ENCODE data around the gene ZRSR2. TPM values are rescaled to one million over a fixed set of nuclear protein-coding genes. Genes with fewer than 3 reads are reported as not detected.

The ZRSR2 gene
- total RNA-seq, 1 donor from 2014 or later = 8.5 TPM

GRCh38 chrX:15804563-15804962 lies 14.3 kb downstream of the ZRSR2 start:
- TF ChIP-seq, protein P1, sequence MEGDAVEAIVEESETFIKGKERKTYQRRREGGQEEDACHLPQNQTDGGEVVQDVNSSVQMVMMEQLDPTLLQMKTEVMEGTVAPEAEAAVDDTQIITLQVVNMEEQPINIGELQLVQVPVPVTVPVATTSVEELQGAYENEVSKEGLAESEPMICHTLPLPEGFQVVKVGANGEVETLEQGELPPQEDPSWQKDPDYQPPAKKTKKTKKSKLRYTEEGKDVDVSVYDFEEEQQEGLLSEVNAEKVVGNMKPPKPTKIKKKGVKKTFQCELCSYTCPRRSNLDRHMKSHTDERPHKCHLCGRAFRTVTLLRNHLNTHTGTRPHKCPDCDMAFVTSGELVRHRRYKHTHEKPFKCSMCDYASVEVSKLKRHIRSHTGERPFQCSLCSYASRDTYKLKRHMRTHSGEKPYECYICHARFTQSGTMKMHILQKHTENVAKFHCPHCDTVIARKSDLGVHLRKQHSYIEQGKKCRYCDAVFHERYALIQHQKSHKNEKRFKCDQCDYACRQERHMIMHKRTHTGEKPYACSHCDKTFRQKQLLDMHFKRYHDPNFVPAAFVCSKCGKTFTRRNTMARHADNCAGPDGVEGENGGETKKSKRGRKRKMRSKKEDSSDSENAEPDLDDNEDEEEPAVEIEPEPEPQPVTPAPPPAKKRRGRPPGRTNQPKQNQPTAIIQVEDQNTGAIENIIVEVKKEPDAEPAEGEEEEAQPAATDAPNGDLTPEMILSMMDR (IDR thresholded peaks at IDR 0.05; ENCODE audit: partially characterized antibody, unreplicated experiment) = no peak
- H3K4me3 Mint-ChIP-seq (ENCODE audit: unreplicated experiment) = no peak overlapping the region
- H3K36me3 Mint-ChIP-seq (ENCODE audit: unreplicated experiment) = no peaks in the 10 kb centered on the region
- H3K4me1 Mint-ChIP-seq (ENCODE audit: low read depth, unreplicated experiment) = no peaks in the 10 kb centered on the region
- peaks cover 2% of the 10 kb centered on the region for H3K9me3 Mint-ChIP-seq (ENCODE audit: unreplicated experiment)
- no peak for DNase-seq
- H3K27me3 Mint-ChIP-seq (ENCODE audit: unreplicated experiment) = no peaks in the 10 kb centered on the region
- H3K27ac Mint-ChIP-seq (ENCODE audit: unreplicated experiment) = no peak overlapping the region

GRCh38 chrX:15808254-15808653 lies 18.0 kb downstream of the ZRSR2 start:
- Mint-ChIP-seq H3K27ac (ENCODE audit: unreplicated experiment) (no peak overlapping the region), H3K36me3 (ENCODE audit: unreplicated experiment) (no peaks in the 10 kb centered on the region), H3K4me1 (ENCODE audit: low read depth, unreplicated experiment) (no peaks in the 10 kb centered on the region), H3K4me3 (ENCODE audit: unreplicated experiment) (no peak overlapping the region), H3K9me3 (ENCODE audit: unreplicated experiment) (peaks cover 2% of the 10 kb centered on the region), H3K27me3 (ENCODE audit: unreplicated experiment) (no peaks in the 10 kb centered on the region)
- TF ChIP-seq, protein P1 (IDR thresholded peaks at IDR 0.05; ENCODE audit: partially characterized antibody, unreplicated experiment) = no peak
- no peak for DNase-seq

DNA sequence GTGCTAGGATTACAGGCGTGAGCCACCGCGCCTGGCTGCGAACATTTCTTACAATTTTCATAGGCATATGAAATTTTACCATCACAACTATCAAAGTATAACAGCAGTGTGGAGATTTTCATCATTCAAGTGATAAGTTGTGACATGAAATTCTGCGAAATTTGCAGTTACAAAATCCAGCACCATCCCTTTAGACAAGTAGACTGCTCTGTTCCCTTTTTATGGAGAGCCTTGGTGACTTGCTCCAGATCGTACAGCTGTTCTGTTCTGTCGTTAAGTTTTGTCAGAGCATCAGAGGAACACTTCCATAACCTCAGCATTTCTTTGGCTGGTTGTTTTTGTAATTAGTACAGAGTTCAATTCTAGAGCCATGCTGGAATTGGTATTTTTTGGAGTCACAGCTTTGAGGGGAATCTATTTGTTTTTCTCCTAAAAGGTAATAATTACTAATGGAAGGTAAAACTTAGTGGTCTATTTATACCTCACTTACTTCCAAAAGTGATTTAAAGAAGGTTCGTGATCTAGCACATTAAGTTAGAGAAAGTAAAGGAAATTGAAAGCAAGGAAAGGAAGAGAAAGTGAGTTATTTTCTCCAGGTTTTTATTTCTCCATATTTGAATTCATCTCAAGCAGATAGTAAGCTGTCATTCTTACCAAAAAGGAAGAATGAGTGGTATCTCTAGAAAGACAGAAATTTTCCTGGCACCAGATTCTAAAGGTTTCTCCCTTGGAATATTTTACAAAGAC lies 22.1 kb downstream of the ZRSR2 start:
- H3K27ac Mint-ChIP-seq (ENCODE audit: unreplicated experiment) = no peak overlapping the region

GRCh38 chrX:15813416-15813815 lies 23.1 kb downstream of the ZRSR2 start:
- TF ChIP-seq, protein P1 (IDR thresholded peaks at IDR 0.05; ENCODE audit: partially characterized antibody, unreplicated experiment) = no peak
- H3K27ac Mint-ChIP-seq (ENCODE audit: unreplicated experiment) = no peak overlapping the region
- H3K4me3 Mint-ChIP-seq (ENCODE audit: unreplicated experiment) = no peak overlapping the region
- H3K4me1 Mint-ChIP-seq (ENCODE audit: low read depth, unreplicated experiment) = no peaks in the 10 kb centered on the region
- DNase-seq = no peak
- H3K36me3 Mint-ChIP-seq (ENCODE audit: unreplicated experiment) = no peaks in the 10 kb centered on the region
- H3K9me3 Mint-ChIP-seq (ENCODE audit: unreplicated experiment) = no peaks in the 10 kb centered on the region
- no peaks in the 10 kb centered on the region for H3K27me3 Mint-ChIP-seq (ENCODE audit: unreplicated experiment)

More for the DNA sequence above, 22.1 kb downstream of the ZRSR2 start:
- no peak overlapping the region for H3K4me3 Mint-ChIP-seq (ENCODE audit: unreplicated experiment)
- no peaks in the 10 kb centered on the region for H3K27me3 Mint-ChIP-seq (ENCODE audit: unreplicated experiment)
- H3K36me3 Mint-ChIP-seq (ENCODE audit: unreplicated experiment) = no peaks in the 10 kb centered on the region
- TF ChIP-seq, protein P1 (IDR thresholded peaks at IDR 0.05; ENCODE audit: partially characterized antibody, unreplicated experiment) = no peak
- H3K9me3 Mint-ChIP-seq (ENCODE audit: unreplicated experiment) = no peaks in the 10 kb centered on the region
- H3K4me1 Mint-ChIP-seq (ENCODE audit: low read depth, unreplicated experiment) = no peaks in the 10 kb centered on the region
- no peak for DNase-seq

- Mint-ChIP-seq H3K36me3 (ENCODE audit: unreplicated experiment) (no peaks in the 10 kb centered on the region), H3K4me3 (ENCODE audit: unreplicated experiment) (no peak overlapping the region), H3K4me1 (ENCODE audit: low read depth, unreplicated experiment) (no peaks in the 10 kb centered on the region), H3K27me3 (ENCODE audit: unreplicated experiment) (no peaks in the 10 kb centered on the region), H3K9me3 (ENCODE audit: unreplicated experiment) (no peaks in the 10 kb centered on the region), H3K27ac (ENCODE audit: unreplicated experiment) (no peak overlapping the region)
- no peak for DNase-seq
- TF ChIP-seq, protein P1 (IDR thresholded peaks at IDR 0.05; ENCODE audit: partially characterized antibody, unreplicated experiment) = no peak
Observed at GRCh38 chrX:15814771-15815365, 24.6 kb downstream of the ZRSR2 start.
